HEK293 (cell line): ENCODE data around the gene CCT8.

ENCODE experiments used
- YY1 ChIP-seq: fragments of 450-650 bp; formaldehyde crosslinking; IDR thresholded peaks from 2 replicates; pipeline ENCODE4 v1.5.1; 2018; ENCODE audit warnings: missing biosample characterization, missing genetic modification characterization
- ZNF174 ChIP-seq: fragments of 450-650 bp; formaldehyde crosslinking; IDR thresholded peaks from 2 replicates; pipeline ENCODE4 v1.5.0; 2017; ENCODE audit warnings: missing biosample characterization, mild to moderate bottlenecking, missing genetic modification characterization
- ZNF423 ChIP-seq: fragments of 450-650 bp; formaldehyde crosslinking; IDR thresholded peaks from 2 replicates; pipeline ENCODE4 v1.5.1; 2016; ENCODE audit warnings: missing biosample characterization, missing genetic modification characterization
- ZNF501 ChIP-seq: fragments of 450-650 bp; formaldehyde crosslinking; IDR thresholded peaks from 2 replicates; pipeline ENCODE4 v1.5.1; 2016; ENCODE audit warnings: missing biosample characterization, missing genetic modification characterization
- ZNF626 ChIP-seq: fragments of 450-650 bp; sonication (Bioruptor Pico); formaldehyde crosslinking; IDR thresholded peaks from 2 replicates; pipeline ENCODE4 v1.5.1; 2018; ENCODE audit warnings: missing biosample characterization, missing genetic modification characterization, inconsistent platforms
- ZNF701 ChIP-seq: fragments of 450-650 bp; formaldehyde crosslinking; IDR thresholded peaks from 2 replicates; pipeline ENCODE4 v1.5.1; 2016; ENCODE audit warnings: missing biosample characterization, missing genetic modification characterization
- ZNF791 ChIP-seq: fragments of 450-650 bp; formaldehyde crosslinking; IDR thresholded peaks from 2 replicates; pipeline ENCODE4 v1.5.1; 2016; ENCODE audit warnings: missing biosample characterization, missing genetic modification characterization
- TF ChIP-seq, protein P1 (sequence below): fragments of 450-650 bp; formaldehyde crosslinking; IDR thresholded peaks from 2 replicates; pipeline ENCODE4 v1.5.1; 2016; ENCODE audit warnings: missing biosample characterization, missing genetic modification characterization

DNA sequence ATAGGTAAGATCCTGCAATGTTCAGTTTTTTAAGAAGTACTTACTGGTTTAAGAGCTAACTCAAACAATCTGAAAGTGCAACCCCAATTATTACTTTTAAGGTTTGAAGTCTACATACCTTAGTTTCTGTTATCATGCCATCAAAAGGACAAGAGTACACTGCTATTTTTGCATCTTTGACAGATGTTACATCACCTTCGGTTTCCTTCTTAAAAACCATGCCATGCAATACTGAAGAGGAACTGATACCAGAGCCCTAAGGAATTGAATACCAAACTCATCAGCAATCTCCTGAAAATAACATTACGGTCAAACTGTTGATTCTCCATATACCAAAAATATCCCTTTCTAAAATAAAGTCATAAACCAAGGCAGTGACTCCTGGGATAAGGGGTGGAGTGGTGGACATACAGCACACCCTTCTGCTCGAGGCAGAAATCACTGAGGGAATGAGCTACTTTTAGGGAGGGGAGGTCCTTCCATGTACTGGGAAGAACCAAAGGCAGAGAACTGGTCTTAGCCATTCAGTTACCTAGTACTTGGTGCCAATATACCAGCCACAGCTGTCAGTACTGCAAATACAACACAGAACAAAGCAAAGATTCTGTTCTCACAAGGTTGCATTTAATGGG lies 8.5 kb downstream of the CCT8 start:
- TF ChIP-seq ZNF501 (tag by site-specific recombination) (no peak), ZNF791 (tag by site-specific recombination) (no peak), ZNF174 (tag by site-specific recombination) (no peak), ZNF626 (tag by site-specific recombination) (no peak), ZNF701 (tag by site-specific recombination) (no peak), ZNF423 (tag by site-specific recombination) (no peak), YY1 (tag by site-specific recombination) (no peak)
- TF ChIP-seq, protein P1, sequence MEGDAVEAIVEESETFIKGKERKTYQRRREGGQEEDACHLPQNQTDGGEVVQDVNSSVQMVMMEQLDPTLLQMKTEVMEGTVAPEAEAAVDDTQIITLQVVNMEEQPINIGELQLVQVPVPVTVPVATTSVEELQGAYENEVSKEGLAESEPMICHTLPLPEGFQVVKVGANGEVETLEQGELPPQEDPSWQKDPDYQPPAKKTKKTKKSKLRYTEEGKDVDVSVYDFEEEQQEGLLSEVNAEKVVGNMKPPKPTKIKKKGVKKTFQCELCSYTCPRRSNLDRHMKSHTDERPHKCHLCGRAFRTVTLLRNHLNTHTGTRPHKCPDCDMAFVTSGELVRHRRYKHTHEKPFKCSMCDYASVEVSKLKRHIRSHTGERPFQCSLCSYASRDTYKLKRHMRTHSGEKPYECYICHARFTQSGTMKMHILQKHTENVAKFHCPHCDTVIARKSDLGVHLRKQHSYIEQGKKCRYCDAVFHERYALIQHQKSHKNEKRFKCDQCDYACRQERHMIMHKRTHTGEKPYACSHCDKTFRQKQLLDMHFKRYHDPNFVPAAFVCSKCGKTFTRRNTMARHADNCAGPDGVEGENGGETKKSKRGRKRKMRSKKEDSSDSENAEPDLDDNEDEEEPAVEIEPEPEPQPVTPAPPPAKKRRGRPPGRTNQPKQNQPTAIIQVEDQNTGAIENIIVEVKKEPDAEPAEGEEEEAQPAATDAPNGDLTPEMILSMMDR: no peak
